ENCODE measurements around the gene DLX5.

The DLX5 gene

DNA sequence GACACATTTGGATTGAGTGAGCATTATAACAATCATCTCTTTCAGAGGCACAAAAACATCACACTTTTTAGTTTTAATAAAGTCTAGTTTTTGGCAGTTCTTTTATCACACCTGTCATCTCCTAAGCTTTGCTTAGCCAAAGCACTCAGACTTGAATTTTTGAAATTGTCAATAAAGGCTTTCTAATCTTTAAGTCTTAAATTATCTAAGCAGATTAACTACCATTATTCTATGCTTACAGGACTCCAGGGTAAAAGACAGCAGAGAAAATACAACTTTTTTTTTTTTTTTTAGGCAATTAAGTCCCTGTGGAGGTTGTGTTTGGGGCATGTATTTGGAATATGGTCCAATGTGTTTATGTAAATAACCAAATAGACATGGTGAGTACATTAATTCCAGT is 36.9 kb downstream of the DLX5 start:
- Histone ChIP-seq H3K4me1 (ENCODE audit: control extremely low read depth in 1 of 4, control insufficient read depth in 4 of 4, insufficient read depth in 4 of 4, low read length in 3 of 4) (no peaks in the 10 kb centered on the region), H3K9me3 (ENCODE audit: control extremely low read depth in 1 of 5, control insufficient read depth in 4 of 5, insufficient read depth in 2 of 5, low read depth in 1 of 5, low read length in 4 of 5) (peaks cover 0 to 3% (median 0%) of the 10 kb centered on the region in 5 experiments), H3K36me3 (ENCODE audit: control insufficient read depth in 4 of 4, insufficient read depth in 4 of 4, low read length in 3 of 4) (no peaks in the 10 kb centered on the region), H3K27me3 (replicated peaks in 2 of 5; ENCODE audit: control insufficient read depth in 4 of 5, insufficient read depth in 5 of 5, low read length in 4 of 5) (peaks cover 27 to 79% (median 48%) of the 10 kb centered on the region in 5 experiments), H3K27ac (ENCODE audit: insufficient read depth in 1 of 2, low read depth in 1 of 2, low read length in 2 of 2, poor library complexity in 1 of 2, severe bottlenecking in 2 of 2) (no peak overlapping the region), H3K4me3 (ENCODE audit: control insufficient read depth in 1 of 7, extremely low read depth in 1 of 7, insufficient read depth in 4 of 7, low read depth in 2 of 7, low read length in 6 of 7) (no peak overlapping the region)
- DNase-seq: no peak
- CTCF ChIA-PET: interaction anchor here (1.7 to 3.2 kb wide), 2 partner anchors 12 to 39 kb away, joined by 7 to 9 read pairs; no protein-coding TSS in a partner anchor
- POLR2A ChIA-PET: interaction anchor here (0.7 kb wide), 1 partner anchor 36 kb away, joined by 5 read pairs; no protein-coding TSS in a partner anchor

DNA sequence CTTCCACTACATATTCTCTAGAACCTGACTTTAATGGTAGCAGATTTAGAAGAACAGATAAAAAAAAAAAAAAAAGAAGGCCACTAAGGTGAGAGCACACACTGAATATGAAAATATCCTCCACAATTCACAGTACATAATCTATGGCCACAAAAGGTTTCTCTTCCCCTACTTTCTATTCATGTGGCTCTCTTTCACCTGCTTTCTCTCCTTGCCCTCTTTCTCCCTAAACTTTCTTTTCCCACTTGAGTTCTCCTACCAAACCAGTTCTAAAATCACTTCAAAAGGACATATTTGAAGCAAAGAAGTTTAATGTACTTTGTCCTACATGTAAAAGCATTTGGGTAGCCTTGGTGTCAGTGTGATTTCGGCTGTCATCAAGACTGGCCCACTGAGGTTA is 37.7 kb downstream of the DLX5 start:
- ChIA-PET POLR2A (no interaction called here), CTCF (no interaction called here)
- no peak overlapping the region for H3K27ac ChIP-seq (ENCODE audit: insufficient read depth in 1 of 2, low read depth in 1 of 2, low read length in 2 of 2, poor library complexity in 1 of 2, severe bottlenecking in 2 of 2)
- DNase-seq: no peak
- H3K9me3 ChIP-seq (ENCODE audit: control extremely low read depth in 1 of 5, control insufficient read depth in 4 of 5, insufficient read depth in 2 of 5, low read depth in 1 of 5, low read length in 4 of 5): peaks cover 0 to 3% (median 0%) of the 10 kb centered on the region in 5 experiments
- no peak overlapping the region for H3K4me3 ChIP-seq (ENCODE audit: control insufficient read depth in 1 of 7, extremely low read depth in 1 of 7, insufficient read depth in 4 of 7, low read depth in 2 of 7, low read length in 6 of 7)
- H3K36me3 ChIP-seq (ENCODE audit: control insufficient read depth in 4 of 4, insufficient read depth in 4 of 4, low read length in 3 of 4): no peaks in the 10 kb centered on the region
- H3K27me3 ChIP-seq (replicated peaks in 2 of 5; ENCODE audit: control insufficient read depth in 4 of 5, insufficient read depth in 5 of 5, low read length in 4 of 5): peaks cover 22 to 73% (median 50%) of the 10 kb centered on the region in 5 experiments
- no CpG with 5 or more reads among the region's 1 CpG for WGBS (ENCODE audit: insufficient coverage)
- no peaks in the 10 kb centered on the region for H3K4me1 ChIP-seq (ENCODE audit: control extremely low read depth in 1 of 4, control insufficient read depth in 4 of 4, insufficient read depth in 4 of 4, low read length in 3 of 4)

DNA sequence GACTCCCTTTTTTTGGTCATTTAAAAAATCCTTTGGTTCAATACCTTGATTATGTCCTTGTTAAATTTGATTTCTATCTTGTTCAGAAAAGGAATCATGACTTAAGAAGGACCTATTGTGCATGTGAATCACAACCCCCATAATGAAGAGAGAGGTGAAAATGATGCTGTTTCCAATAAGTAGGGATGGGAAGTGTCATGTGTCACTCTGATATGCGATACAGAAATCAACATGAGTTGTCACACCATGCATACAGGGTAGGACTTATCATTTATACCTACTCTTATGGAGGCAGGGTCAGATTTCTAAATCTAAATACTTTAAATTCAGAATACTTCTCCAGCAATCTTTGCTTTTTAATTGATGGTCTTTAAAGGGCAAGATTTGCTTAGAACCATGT is 38.6 kb downstream of the DLX5 start:
- H3K4me1 ChIP-seq (ENCODE audit: control extremely low read depth in 1 of 4, control insufficient read depth in 4 of 4, insufficient read depth in 4 of 4, low read length in 3 of 4): no peaks in the 10 kb centered on the region
- ChIA-PET POLR2A (no interaction called here), CTCF (interaction anchor here (0.9 kb wide), 1 partner anchor 761 kb away, joined by 3 read pairs; no protein-coding TSS in a partner anchor)
- peaks cover 0 to 3% (median 0%) of the 10 kb centered on the region in 5 experiments for H3K9me3 ChIP-seq (ENCODE audit: control extremely low read depth in 1 of 5, control insufficient read depth in 4 of 5, insufficient read depth in 2 of 5, low read depth in 1 of 5, low read length in 4 of 5)
- H3K4me3 ChIP-seq (ENCODE audit: control insufficient read depth in 1 of 7, extremely low read depth in 1 of 7, insufficient read depth in 4 of 7, low read depth in 2 of 7, low read length in 6 of 7): no peak overlapping the region
- peaks cover 22 to 65% (median 48%) of the 10 kb centered on the region in 5 experiments for H3K27me3 ChIP-seq (replicated peaks in 2 of 5; ENCODE audit: control insufficient read depth in 4 of 5, insufficient read depth in 5 of 5, low read length in 4 of 5)
- no peak overlapping the region for H3K27ac ChIP-seq (ENCODE audit: insufficient read depth in 1 of 2, low read depth in 1 of 2, low read length in 2 of 2, poor library complexity in 1 of 2, severe bottlenecking in 2 of 2)
- whole genome bisulfite sequencing (ENCODE audit: insufficient coverage): no CpG with 5 or more reads among the region's 1 CpG
- H3K36me3 ChIP-seq (ENCODE audit: control insufficient read depth in 4 of 4, insufficient read depth in 4 of 4, low read length in 3 of 4): no peaks in the 10 kb centered on the region
- DNase-seq: no peak

- no peak for DNase-seq
- ChIA-PET POLR2A (no interaction called here), CTCF (no interaction called here)
- Histone ChIP-seq H3K36me3 (ENCODE audit: control insufficient read depth in 4 of 4, insufficient read depth in 4 of 4, low read length in 3 of 4) (no peaks in the 10 kb centered on the region), H3K27me3 (replicated peaks in 2 of 5; ENCODE audit: control insufficient read depth in 4 of 5, insufficient read depth in 5 of 5, low read length in 4 of 5) (peaks cover 11 to 37% (median 27%) of the 10 kb centered on the region in 5 experiments), H3K9me3 (ENCODE audit: control extremely low read depth in 1 of 5, control insufficient read depth in 4 of 5, insufficient read depth in 2 of 5, low read depth in 1 of 5, low read length in 4 of 5) (peaks cover 0 to 3% (median 0%) of the 10 kb centered on the region in 5 experiments), H3K4me3 (ENCODE audit: control insufficient read depth in 1 of 7, extremely low read depth in 1 of 7, insufficient read depth in 4 of 7, low read depth in 2 of 7, low read length in 6 of 7) (no peak overlapping the region), H3K4me1 (ENCODE audit: control extremely low read depth in 1 of 4, control insufficient read depth in 4 of 4, insufficient read depth in 4 of 4, low read length in 3 of 4) (no peaks in the 10 kb centered on the region), H3K27ac (ENCODE audit: insufficient read depth in 1 of 2, low read depth in 1 of 2, low read length in 2 of 2, poor library complexity in 1 of 2, severe bottlenecking in 2 of 2) (no peak overlapping the region)
- WGBS (ENCODE audit: insufficient coverage): 100% methylated on average over 1 of the region's 1 CpG
Observed at GRCh38 chr7:96982586-96982985, 42.0 kb downstream of the DLX5 start.

DNA sequence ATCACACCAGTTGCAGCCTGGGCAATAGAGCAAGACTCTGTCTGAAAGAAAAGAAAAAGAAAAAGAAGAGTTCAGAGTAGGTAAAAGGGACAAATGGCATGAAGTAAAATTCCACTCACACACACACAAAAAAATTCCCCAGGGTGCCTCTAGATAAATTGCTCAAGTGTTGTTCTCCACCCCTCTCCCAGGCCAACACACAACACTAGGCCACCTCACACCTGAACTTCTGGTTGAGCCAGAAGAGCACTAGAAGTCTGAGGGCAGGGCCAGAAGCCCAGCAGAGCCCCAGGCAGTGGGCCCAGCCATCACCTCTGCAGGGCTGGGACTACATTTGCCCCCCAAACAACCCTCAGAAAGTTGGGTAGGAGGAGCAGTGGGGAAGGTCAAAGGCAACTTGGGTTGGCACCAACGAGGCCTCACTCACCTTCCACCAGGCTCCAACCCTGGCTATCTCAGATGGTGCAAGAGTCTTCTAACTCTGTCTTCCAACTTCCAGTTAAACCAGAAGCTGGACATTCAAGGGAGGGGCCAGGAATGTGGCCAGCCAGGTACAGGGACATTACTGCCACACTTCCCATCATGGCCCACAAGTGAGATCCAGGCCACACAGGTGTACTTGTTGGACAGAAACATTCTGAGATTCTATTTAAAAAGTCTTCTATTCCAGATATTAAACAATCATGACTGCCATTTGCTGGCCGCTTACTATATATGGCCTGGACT is 44.9 kb downstream of the DLX5 start:
- CTCF ChIA-PET: no interaction called here
- DNase-seq: no peak
- Histone ChIP-seq H3K9me3 (ENCODE audit: control extremely low read depth in 1 of 5, control insufficient read depth in 4 of 5, insufficient read depth in 2 of 5, low read depth in 1 of 5, low read length in 4 of 5) (peaks cover 0 to under 1% (median 0%) of the 10 kb centered on the region in 5 experiments), H3K4me3 (ENCODE audit: control insufficient read depth in 1 of 7, extremely low read depth in 1 of 7, insufficient read depth in 4 of 7, low read depth in 2 of 7, low read length in 6 of 7) (no peak overlapping the region), H3K4me1 (ENCODE audit: control extremely low read depth in 1 of 4, control insufficient read depth in 4 of 4, insufficient read depth in 4 of 4, low read length in 3 of 4) (no peaks in the 10 kb centered on the region), H3K27me3 (replicated peaks in 2 of 5; ENCODE audit: control insufficient read depth in 4 of 5, insufficient read depth in 5 of 5, low read length in 4 of 5) (peaks cover 7 to 13% (median 9%) of the 10 kb centered on the region in 5 experiments), H3K36me3 (ENCODE audit: control insufficient read depth in 4 of 4, insufficient read depth in 4 of 4, low read length in 3 of 4) (no peaks in the 10 kb centered on the region), H3K27ac (ENCODE audit: insufficient read depth in 1 of 2, low read depth in 1 of 2, low read length in 2 of 2, poor library complexity in 1 of 2, severe bottlenecking in 2 of 2) (no peak overlapping the region)
- POLR2A ChIA-PET: no interaction called here
- 100% methylated on average over 2 of the region's 2 CpGs for WGBS (ENCODE audit: insufficient coverage)

DNA sequence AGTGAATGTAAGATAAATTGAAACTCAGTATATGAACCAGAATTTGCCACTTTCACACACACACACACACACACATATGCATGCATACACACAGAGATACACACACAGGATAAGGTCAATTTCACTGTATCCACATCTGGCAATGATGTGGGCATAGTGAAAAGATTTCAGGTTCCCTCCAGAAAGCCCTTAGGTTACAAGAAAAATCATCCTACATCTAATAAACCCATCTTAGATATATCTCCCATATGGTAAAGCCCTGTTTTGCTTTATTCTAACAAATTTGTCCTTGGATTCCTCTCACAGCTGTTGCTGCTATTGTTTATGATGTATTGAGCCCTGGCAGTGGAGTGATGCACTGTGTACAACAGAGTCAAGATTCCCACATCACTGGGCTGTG is 47.2 kb downstream of the DLX5 start:
- Histone ChIP-seq H3K4me1 (ENCODE audit: control extremely low read depth in 1 of 4, control insufficient read depth in 4 of 4, insufficient read depth in 4 of 4, low read length in 3 of 4) (no peaks in the 10 kb centered on the region), H3K27ac (ENCODE audit: insufficient read depth in 1 of 2, low read depth in 1 of 2, low read length in 2 of 2, poor library complexity in 1 of 2, severe bottlenecking in 2 of 2) (no peak overlapping the region), H3K4me3 (ENCODE audit: control insufficient read depth in 1 of 7, extremely low read depth in 1 of 7, insufficient read depth in 4 of 7, low read depth in 2 of 7, low read length in 6 of 7) (no peak overlapping the region), H3K9me3 (ENCODE audit: control extremely low read depth in 1 of 5, control insufficient read depth in 4 of 5, insufficient read depth in 2 of 5, low read depth in 1 of 5, low read length in 4 of 5) (no peaks in the 10 kb centered on the region), H3K36me3 (ENCODE audit: control insufficient read depth in 4 of 4, insufficient read depth in 4 of 4, low read length in 3 of 4) (no peaks in the 10 kb centered on the region), H3K27me3 (replicated peaks in 2 of 5; ENCODE audit: control insufficient read depth in 4 of 5, insufficient read depth in 5 of 5, low read length in 4 of 5) (peaks cover 0 to 6% (median 2%) of the 10 kb centered on the region in 5 experiments)
- ChIA-PET CTCF (no interaction called here), POLR2A (no interaction called here)
- no peak for DNase-seq

GRCh38 chr7:96976106-96976505 is 48.5 kb downstream of the DLX5 start:
- Histone ChIP-seq H3K27ac (ENCODE audit: insufficient read depth in 1 of 2, low read depth in 1 of 2, low read length in 2 of 2, poor library complexity in 1 of 2, severe bottlenecking in 2 of 2) (no peak overlapping the region), H3K36me3 (ENCODE audit: control insufficient read depth in 4 of 4, insufficient read depth in 4 of 4, low read length in 3 of 4) (no peaks in the 10 kb centered on the region), H3K27me3 (replicated peaks in 2 of 5; ENCODE audit: control insufficient read depth in 4 of 5, insufficient read depth in 5 of 5, low read length in 4 of 5) (peaks cover 0 to 6% (median 0%) of the 10 kb centered on the region in 5 experiments), H3K4me1 (ENCODE audit: control extremely low read depth in 1 of 4, control insufficient read depth in 4 of 4, insufficient read depth in 4 of 4, low read length in 3 of 4) (no peaks in the 10 kb centered on the region), H3K9me3 (ENCODE audit: control extremely low read depth in 1 of 5, control insufficient read depth in 4 of 5, insufficient read depth in 2 of 5, low read depth in 1 of 5, low read length in 4 of 5) (no peaks in the 10 kb centered on the region), H3K4me3 (ENCODE audit: control insufficient read depth in 1 of 7, extremely low read depth in 1 of 7, insufficient read depth in 4 of 7, low read depth in 2 of 7, low read length in 6 of 7) (no peak overlapping the region)
- DNase-seq: no peak
- CTCF ChIA-PET: no interaction called here
- POLR2A ChIA-PET: no interaction called here
- 100% methylated on average over 1 of the region's 2 CpGs for WGBS (ENCODE audit: insufficient coverage)

Measured in common myeloid progenitor, CD34-positive (primary cell).